Pancreas (tissue), 10 donors: ENCODE data around the gene AOAH. TPM values are rescaled to one million over a fixed set of nuclear protein-coding genes. Genes with fewer than 3 reads are reported as not detected.

ENCODE experiments used
- ATAC-seq, 4 donors: fragments of 200-7000 bp; cut with Tn5 transposase; one replicate each; pipeline versions ENCODE4 v1.8.0 to v1.9.1; 2020; ENCODE audit warnings: mild to moderate bottlenecking in 4 of 4, moderate library complexity in 4 of 4
- DNase-seq, 6 donors: peaks; one replicate each; pipeline ENCODE4 v3.0.0-alpha.2; 2020
- FAIRE-seq: peaks from 2 replicates; lab custom pipeline; 2012; peaks lifted over from hg19 to GRCh38; lab: Jason Lieb, UNC
- H3K27ac ChIP-seq, 4 donors: fragments of 200-600 bp; sonication (generic); 1 replicate in 3 of 4; 2 replicates in 1 of 4; pipeline versions ENCODE4 v1.5.0 to v1.8.0; 2020
- H3K27me3 ChIP-seq, 4 donors: fragments of 200-600 bp; one replicate each; pipeline ENCODE4 v1.8.0; 2021
- H3K36me3 ChIP-seq, 3 donors: fragments of 200-600 bp; sonication (generic) in 1 of 3; one replicate each; pipeline versions ENCODE4 v1.5.0 to v1.8.0; 2020 to 2021
- H3K4me1 ChIP-seq, 3 donors: fragments of 200-600 bp; one replicate each; pipeline ENCODE4 v1.8.0; 2021
- H3K4me3 ChIP-seq, 4 donors: fragments of 200-600 bp; sonication (generic) in 2 of 4; one replicate each; pipeline versions ENCODE4 v1.5.0 to v1.8.0; 2020 to 2021
- H3K9me3 ChIP-seq, 4 donors: fragments of 200-600 bp; one replicate each; pipeline ENCODE4 v1.8.0; 2021
- WGBS, 2 donors: extraction: QIAGEN DNeasy Blood & Tissue Kit; methylation state at CpG; one replicate each; pipeline ENCODE4 v1.1.7; 2013; 5-methylcytosine and 5-hydroxymethylcytosine counted together
- intact Hi-C, 3 donors: fragments of 100-400 bp; cut with DNase I; formaldehyde crosslinking; loops; one replicate each; pipeline versions ENCODE4 v1.11.1 to v1.14.2; 2022
- polyA plus RNA-seq, 2 donors: library from polyadenylated mRNA; stranded (reverse); fragments of 200-250 nt; gene quantifications; one replicate each; pipeline ENCODE4 v1.2.3, GENCODE V29; 2013
- total RNA-seq, 6 donors: library from RNA; stranded (reverse); fragmentation: NEBNext Ultra II Directional in 4 of 6; extraction: Animal tissue kit (Norgen Biotek cat#: 25700) in 4 of 6; gene quantifications; one replicate each; pipeline versions ENCODE4 v1.2.1 to v1.2.4, GENCODE V29; 2021 to 2023
- TF ChIP-seq, protein P1 (sequence below), 4 donors: fragments of 200-600 bp; sonication (generic) in 3 of 4; IDR thresholded peaks; one replicate each; pipeline versions ENCODE4 v1.5.0 to v1.8.0; 2021; ENCODE audit warnings: antibody characterized with exemption in 4 of 4
- donor health status: healthy with polysubstance abuse.
- donor health status: DM: no; HTN: no; CAD: no; lungs with moderate emphysema.
- donor health status: DM: no; HTN: no; CAD: no.
- donor health status: control.
- donor health status: control.
- donor health status: Bipolar disorder and iron deficiency.
- donor health status: DM: yes; HTN: yes; CAD: no.
- donor health status: DM: no; HTN: no; CAD: no.
- donor health status: DM: no; HTN: no; CAD: no.
- donor health status: DM: yes; HTN: yes; CAD: no.

Gene AOAH
- total and polyA plus RNA-seq, 8 donors: 0.79 to 9.0 (median 2.1) TPM

DNA sequence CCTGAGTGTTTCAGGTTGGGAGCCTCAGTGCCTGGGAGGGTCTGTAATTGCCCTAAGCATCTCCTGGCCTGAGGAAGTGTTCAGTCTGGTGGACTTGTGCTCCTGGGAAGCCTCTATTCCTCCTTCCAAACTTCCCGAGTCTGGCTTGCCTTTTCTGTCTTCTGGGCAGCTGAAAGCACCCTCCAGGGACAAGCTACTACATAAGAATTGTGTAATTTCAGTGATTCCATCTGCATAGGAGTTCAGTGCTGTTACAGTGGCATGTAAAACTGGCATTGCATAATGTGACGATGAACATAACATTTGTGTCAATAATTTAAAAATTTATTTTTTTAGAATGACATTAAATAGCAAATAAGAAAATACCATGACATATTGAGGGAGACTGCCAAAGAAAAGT is 109.3 kb downstream of the AOAH start:
- no peak for DNase-seq
- no peaks in the 10 kb centered on the region for H3K9me3 ChIP-seq
- no peak overlapping the region for H3K27ac ChIP-seq
- ATAC-seq: no peak
- no peak for FAIRE-seq
- peaks cover 0 to 4% (median 0%) of the 10 kb centered on the region in 3 donors for H3K4me1 ChIP-seq
- 80 to 81% methylated on average over 2 of the region's 2 CpGs for WGBS, 2 donors
- no peaks in the 10 kb centered on the region for H3K27me3 ChIP-seq
- intact Hi-C loops: no loop called here
- TF ChIP-seq, protein P1, sequence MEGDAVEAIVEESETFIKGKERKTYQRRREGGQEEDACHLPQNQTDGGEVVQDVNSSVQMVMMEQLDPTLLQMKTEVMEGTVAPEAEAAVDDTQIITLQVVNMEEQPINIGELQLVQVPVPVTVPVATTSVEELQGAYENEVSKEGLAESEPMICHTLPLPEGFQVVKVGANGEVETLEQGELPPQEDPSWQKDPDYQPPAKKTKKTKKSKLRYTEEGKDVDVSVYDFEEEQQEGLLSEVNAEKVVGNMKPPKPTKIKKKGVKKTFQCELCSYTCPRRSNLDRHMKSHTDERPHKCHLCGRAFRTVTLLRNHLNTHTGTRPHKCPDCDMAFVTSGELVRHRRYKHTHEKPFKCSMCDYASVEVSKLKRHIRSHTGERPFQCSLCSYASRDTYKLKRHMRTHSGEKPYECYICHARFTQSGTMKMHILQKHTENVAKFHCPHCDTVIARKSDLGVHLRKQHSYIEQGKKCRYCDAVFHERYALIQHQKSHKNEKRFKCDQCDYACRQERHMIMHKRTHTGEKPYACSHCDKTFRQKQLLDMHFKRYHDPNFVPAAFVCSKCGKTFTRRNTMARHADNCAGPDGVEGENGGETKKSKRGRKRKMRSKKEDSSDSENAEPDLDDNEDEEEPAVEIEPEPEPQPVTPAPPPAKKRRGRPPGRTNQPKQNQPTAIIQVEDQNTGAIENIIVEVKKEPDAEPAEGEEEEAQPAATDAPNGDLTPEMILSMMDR (IDR thresholded peaks at IDR 0.05): no peak
- no peaks in the 10 kb centered on the region for H3K36me3 ChIP-seq
- H3K4me3 ChIP-seq: no peak overlapping the region

DNA sequence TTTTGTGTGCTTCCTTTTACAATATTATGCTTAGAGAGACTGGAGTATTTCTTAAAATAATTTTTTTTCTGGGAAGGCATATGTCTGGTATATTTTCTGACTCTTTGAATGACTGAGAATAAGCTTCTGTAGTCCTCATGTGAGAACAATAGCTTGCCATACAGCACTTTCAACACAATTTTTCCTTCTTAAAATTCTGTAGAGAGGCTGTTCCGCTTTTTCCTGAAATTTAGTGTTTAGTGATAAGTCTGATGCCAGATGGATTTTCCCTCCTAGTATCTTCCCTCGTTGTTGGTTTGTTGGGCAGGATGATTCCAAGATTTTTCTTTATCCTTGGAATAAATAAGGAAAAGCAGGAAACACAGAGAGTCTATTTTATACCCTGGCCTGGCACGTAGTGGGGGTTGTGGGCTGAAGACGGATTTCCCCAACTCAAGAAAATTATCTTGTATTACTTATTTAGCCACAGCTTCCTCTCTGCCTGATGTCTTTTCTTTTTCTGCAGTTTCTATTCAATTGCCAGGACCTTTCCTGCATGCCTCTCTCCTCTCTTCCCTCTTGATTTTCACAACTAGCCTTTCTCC is 111.2 kb downstream of the AOAH start:
- Histone ChIP-seq H3K27me3 (no peaks in the 10 kb centered on the region), H3K4me3 (no peak overlapping the region), H3K27ac (no peak overlapping the region), H3K36me3 (no peaks in the 10 kb centered on the region), H3K9me3 (no peaks in the 10 kb centered on the region), H3K4me1 (peaks cover 0 to 4% (median 0%) of the 10 kb centered on the region in 3 donors)
- DNase-seq (no peak), ATAC-seq (no peak), FAIRE-seq (no peak)
- intact Hi-C loops: no loop called here
- TF ChIP-seq, protein P1 (IDR thresholded peaks at IDR 0.05): no peak
- WGBS, 2 donors: 82 to 86% methylated on average over 4 of the region's 4 CpGs

DNA sequence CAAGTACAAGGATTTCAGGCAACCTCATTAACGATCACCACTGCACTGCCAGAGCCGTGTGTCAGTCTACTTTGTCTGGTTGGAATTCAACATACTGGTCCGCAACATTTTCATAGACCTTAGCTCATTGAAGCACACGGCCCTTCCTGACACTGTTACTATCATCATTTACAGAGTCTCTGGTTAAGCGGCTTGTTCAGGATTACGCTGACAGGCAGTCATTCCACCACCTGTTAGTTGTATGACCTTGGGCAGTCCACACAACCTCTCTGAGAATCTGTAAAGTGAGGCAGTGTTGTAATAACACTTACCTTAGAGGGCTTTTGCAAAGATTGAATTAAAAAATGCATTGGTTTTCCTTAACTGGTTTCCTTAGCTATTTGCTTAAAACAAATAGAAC is 112.6 kb downstream of the AOAH start:
- Histone ChIP-seq H3K36me3 (no peaks in the 10 kb centered on the region), H3K4me3 (no peak overlapping the region), H3K9me3 (no peaks in the 10 kb centered on the region), H3K27ac (no peak overlapping the region), H3K4me1 (peaks cover 0 to 4% (median 0%) of the 10 kb centered on the region in 3 donors), H3K27me3 (no peaks in the 10 kb centered on the region)
- DNase-seq: no peak
- no peak for FAIRE-seq
- intact Hi-C loops: no loop called here
- WGBS, 2 donors: 58 to 65% methylated on average over 6 of the region's 6 CpGs
- TF ChIP-seq, protein P1 (IDR thresholded peaks at IDR 0.05): no peak
- ATAC-seq: peak in 2 of 4 donors; percentile 47 to 56

DNA sequence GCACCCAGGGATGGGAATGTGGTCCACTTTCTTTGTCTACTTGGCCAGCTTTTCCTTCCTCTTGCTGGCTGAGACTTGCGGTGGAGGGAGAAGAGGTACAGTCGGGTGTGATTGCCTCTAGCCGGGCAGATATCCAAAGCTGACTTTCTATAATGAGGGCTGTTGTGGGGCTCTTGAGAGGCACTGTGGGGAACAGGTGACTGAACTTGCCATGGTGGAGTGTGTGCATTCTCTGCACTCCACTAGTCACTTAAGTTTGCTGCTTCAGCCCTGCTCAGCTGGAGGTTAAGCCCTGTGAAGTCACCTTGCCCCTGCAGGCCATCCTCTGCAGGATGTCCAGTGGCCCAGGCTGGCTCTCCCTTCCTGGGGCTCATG is 116.6 kb downstream of the AOAH start:
- Histone ChIP-seq H3K4me3 (no peak overlapping the region), H3K36me3 (no peaks in the 10 kb centered on the region), H3K4me1 (peaks cover 0 to 4% (median 0%) of the 10 kb centered on the region in 3 donors), H3K27ac (no peak overlapping the region), H3K9me3 (no peaks in the 10 kb centered on the region), H3K27me3 (no peaks in the 10 kb centered on the region)
- ATAC-seq (no peak), FAIRE-seq (no peak), DNase-seq (no peak)
- intact Hi-C loops: no loop called here
- WGBS, 2 donors: 88% methylated on average over 3 of the region's 3 CpGs
- TF ChIP-seq, protein P1 (IDR thresholded peaks at IDR 0.05): no peak

DNA sequence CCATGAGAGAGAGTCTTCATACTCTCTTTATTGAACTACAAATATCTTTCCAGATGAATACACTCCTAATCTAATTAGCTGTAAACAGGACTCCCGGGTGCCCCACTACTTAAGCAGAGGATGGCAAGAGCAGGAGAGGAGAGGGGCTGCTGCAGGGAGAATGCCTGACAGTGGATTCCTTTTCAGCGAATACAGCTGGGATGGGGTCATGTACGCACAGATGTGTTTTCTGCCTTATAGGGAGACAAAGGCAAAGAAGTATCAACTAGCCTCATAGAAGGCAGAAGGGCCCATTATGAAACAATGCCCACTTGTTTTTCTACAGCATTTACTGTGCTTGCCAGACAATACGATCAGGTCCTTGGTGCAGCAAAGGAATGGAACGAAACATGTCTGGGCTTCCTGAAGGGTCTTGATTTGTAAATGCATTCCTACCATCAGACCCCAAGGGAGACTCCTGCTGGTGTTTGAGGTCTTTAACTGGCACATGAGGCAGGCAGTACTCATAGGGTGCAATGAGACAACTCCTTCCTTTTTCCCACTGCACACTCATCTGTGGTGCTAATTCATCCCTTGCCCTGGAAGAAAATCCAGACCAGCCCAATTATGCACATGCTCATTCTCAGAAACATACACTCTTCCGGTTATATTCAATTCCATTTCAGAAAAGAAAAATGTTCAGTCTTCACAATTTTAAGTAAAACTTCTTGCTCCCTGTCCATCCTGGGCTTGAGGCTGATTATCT is 117.1 kb downstream of the AOAH start:
- ATAC-seq (no peak), DNase-seq (no peak), FAIRE-seq (no peak)
- H3K27ac ChIP-seq: no peak overlapping the region
- intact Hi-C loops: no loop called here
- H3K9me3 ChIP-seq: no peaks in the 10 kb centered on the region
- no peaks in the 10 kb centered on the region for H3K27me3 ChIP-seq
- peaks cover 0 to 4% (median 0%) of the 10 kb centered on the region in 3 donors for H3K4me1 ChIP-seq
- no peaks in the 10 kb centered on the region for H3K36me3 ChIP-seq
- TF ChIP-seq, protein P1 (IDR thresholded peaks at IDR 0.05): no peak
- 85 to 89% methylated on average over 6 of the region's 6 CpGs for WGBS, 2 donors
- H3K4me3 ChIP-seq: no peak overlapping the region
